IMR-90 (cell line): ENCODE data around the gene PHOSPHO1. TPM values are rescaled to one million over a fixed set of nuclear protein-coding genes. Genes with fewer than 3 reads are reported as not detected.

Experiments
- ATAC-seq: fragments of 200-7000 bp; cut with Tn5 transposase; 2 replicates; pipeline ENCODE4 v1.9.1; 2020; ENCODE audit warnings: low read depth, mild to moderate bottlenecking, moderate library complexity
- BruUV-seq: library from RNA; stranded (reverse); fragments of 400-500 nt; replicated peaks from 2 replicates; lab custom pipeline; 2021; lab: Mats Ljungman, UMichigan
- CTCF ChIA-PET: fragments of 300-600 bp; formaldehyde crosslinking; extraction: SDS; loops from one replicate; lab custom pipeline; 2021; ENCODE audit warnings: antibody characterized with exemption; lab: Yijun Ruan, JAX
- POLR2A ChIA-PET: fragments of 300-600 bp; sonication (Branson Sonifier 250); formaldehyde crosslinking; loops from one replicate; lab custom pipeline; 2022; ENCODE audit warnings: antibody characterized with exemption; ENCODE audit not compliant: unreplicated experiment; lab: Charles Lee
- DNase-seq: peaks from one replicate; pipeline ENCODE4 v3.0.0; 2013
- H2AFZ ChIP-seq: replicated peaks from 2 replicates; pipeline ENCODE3; 2013; ENCODE audit warnings: low read length, mild to moderate bottlenecking; ENCODE audit not compliant: poor library complexity
- H2AK5ac ChIP-seq: 2 replicates; pipeline ENCODE4 v1.6.1; 2013; ENCODE audit warnings: low read depth, low read length, inconsistent platforms
- H2AK9ac ChIP-seq: replicated peaks from 2 replicates; pipeline ENCODE3; 2013; ENCODE audit warnings: mild to moderate bottlenecking, low read depth, low read length, moderate library complexity; ENCODE audit not compliant: poor library complexity
- H2BK120ac ChIP-seq: 2 replicates; pipeline ENCODE4 v1.6.1; 2013; ENCODE audit warnings: low read depth, low read length, inconsistent platforms
- H2BK15ac ChIP-seq: 3 replicates; pipeline ENCODE4 v1.6.1; 2013; ENCODE audit warnings: low read depth, low read length, inconsistent platforms
- H2BK20ac ChIP-seq: 2 replicates; pipeline ENCODE4 v1.6.1; 2013; ENCODE audit warnings: low read depth, mild to moderate bottlenecking, inconsistent platforms, low read length, moderate library complexity
- H2BK5ac ChIP-seq: 2 replicates; pipeline ENCODE4 v1.6.1; 2013; ENCODE audit warnings: mild to moderate bottlenecking, low read depth, low read length, inconsistent platforms; ENCODE audit not compliant: poor library complexity, severe bottlenecking
- H3K14ac ChIP-seq: replicated peaks from 2 replicates; pipeline ENCODE4 v1.6.1; 2013; ENCODE audit warnings: low read depth, low read length, inconsistent platforms
- H3K18ac ChIP-seq: 2 replicates; pipeline ENCODE4 v1.6.1; 2013; ENCODE audit warnings: low read depth, low read length, control low read depth
- H3K23ac ChIP-seq: 2 replicates; pipeline ENCODE4 v1.6.1; 2013; ENCODE audit warnings: low read depth, low read length, inconsistent platforms
- H3K27ac ChIP-seq: 2 replicates; pipeline ENCODE4 v1.5.1; 2013; ENCODE audit warnings: mild to moderate bottlenecking, control low read depth, low read length; ENCODE audit not compliant: insufficient read depth
- H3K27me3 ChIP-seq: 2 replicates; pipeline ENCODE4 v1.6.1; 2013; ENCODE audit warnings: low read length; ENCODE audit not compliant: control insufficient read depth, insufficient read depth
- H3K36me3 ChIP-seq: 2 replicates; pipeline ENCODE4 v1.6.1; 2013; ENCODE audit warnings: low read length, mixed read lengths; ENCODE audit not compliant: control insufficient read depth, insufficient read depth
- H3K4ac ChIP-seq: 2 replicates; pipeline ENCODE4 v1.6.1; 2013; ENCODE audit warnings: low read depth, low read length, inconsistent platforms
- H3K4me1 ChIP-seq: 2 replicates; pipeline ENCODE4 v1.6.1; 2013; ENCODE audit warnings: low read length, mixed read lengths; ENCODE audit not compliant: control insufficient read depth, insufficient read depth
- H3K4me2 ChIP-seq: 2 replicates; pipeline ENCODE4 v1.6.1; 2013; ENCODE audit warnings: low read depth, mild to moderate bottlenecking, control low read depth, low read length, moderate library complexity
- H3K4me3 ChIP-seq: 2 replicates; pipeline ENCODE4 v1.5.1; 2013; ENCODE audit warnings: low read depth, mild to moderate bottlenecking, control low read depth, low read length, moderate library complexity; ENCODE audit not compliant: insufficient read depth
- H3K56ac ChIP-seq: 2 replicates; pipeline ENCODE4 v1.6.1; 2013; ENCODE audit warnings: low read length, inconsistent platforms; ENCODE audit not compliant: insufficient read depth; ENCODE audit errors: extremely low read depth
- H3K79me1 ChIP-seq, 2 experiments: 2 replicates each; pipeline ENCODE4 v1.6.1; 2013; ENCODE audit warnings: low read length in 2 of 2, inconsistent platforms in 1 of 2, low read depth in 1 of 2
- H3K9ac ChIP-seq: 2 replicates; pipeline ENCODE4 v1.6.1; 2013; ENCODE audit warnings: low read depth, low read length, control low read depth
- H3K9me1 ChIP-seq: 2 replicates; pipeline ENCODE4 v1.6.1; 2013; ENCODE audit warnings: low read length, inconsistent platforms; ENCODE audit not compliant: insufficient read depth
- H3K9me3 ChIP-seq: 2 replicates; pipeline ENCODE4 v1.6.1; 2013; ENCODE audit warnings: low read length; ENCODE audit not compliant: control insufficient read depth, insufficient read depth
- H4K20me1 ChIP-seq: 2 replicates; pipeline ENCODE4 v1.6.1; 2013; ENCODE audit warnings: low read length, inconsistent platforms; ENCODE audit not compliant: insufficient read depth
- H4K5ac ChIP-seq: 2 replicates; pipeline ENCODE4 v1.6.1; 2013; ENCODE audit warnings: mild to moderate bottlenecking, low read depth, low read length, control low read depth
- H4K8ac ChIP-seq, 2 experiments: 2 replicates each; pipeline ENCODE4 v1.6.1; 2013; ENCODE audit warnings: low read depth in 2 of 2, low read length in 2 of 2, control low read depth in 1 of 2, inconsistent platforms in 1 of 2
- H4K91ac ChIP-seq: 2 replicates; pipeline ENCODE4 v1.6.1; 2013; ENCODE audit warnings: low read depth, low read length, inconsistent platforms; ENCODE audit not compliant: insufficient read depth
- BHLHE40 ChIP-seq: fragments of 150-350 bp; IDR thresholded peaks from 2 replicates; pipeline ENCODE4 v1.6.1; 2016; ENCODE audit warnings: mild to moderate bottlenecking, low read depth, low read length
- CEBPB ChIP-seq: IDR thresholded peaks from 2 replicates; pipeline ENCODE4 v1.6.1; 2012; ENCODE audit warnings: low read depth, low read length, improper control_type of control experiment
- CHD1 ChIP-seq: IDR thresholded peaks from 2 replicates; pipeline ENCODE4 v1.6.1; 2012; ENCODE audit warnings: low read depth, low read length, improper control_type of control experiment
- FOS ChIP-seq: fragments of 150-350 bp; IDR thresholded peaks from 2 replicates; pipeline ENCODE4 v1.6.1; 2016; ENCODE audit warnings: low read depth, low read length
- MAFK ChIP-seq: IDR thresholded peaks from 2 replicates; pipeline ENCODE4 v1.6.1; 2012; ENCODE audit warnings: low read depth, low read length, improper control_type of control experiment
- MAZ ChIP-seq: IDR thresholded peaks from 2 replicates; pipeline ENCODE4 v1.6.1; 2012; ENCODE audit warnings: low read depth, mild to moderate bottlenecking, low read length, improper control_type of control experiment, moderate library complexity, borderline replicate concordance
- MXI1 ChIP-seq: IDR thresholded peaks from 2 replicates; pipeline ENCODE4 v1.6.1; 2012; ENCODE audit warnings: low read depth, mild to moderate bottlenecking, low read length, moderate library complexity, borderline replicate concordance
- NFE2L2 ChIP-seq: fragments of 150-350 bp; IDR thresholded peaks from 2 replicates; pipeline ENCODE4 v1.6.1; 2016; ENCODE audit warnings: low read depth, mild to moderate bottlenecking, low read length
- POLR2A ChIP-seq: IDR thresholded peaks from 2 replicates; pipeline ENCODE4 v1.6.1; 2012; ENCODE audit warnings: mild to moderate bottlenecking, low read depth, low read length
- RAD21 ChIP-seq: IDR thresholded peaks from 2 replicates; pipeline ENCODE4 v1.6.1; 2012; ENCODE audit warnings: low read length, improper control_type of control experiment
- RCOR1 ChIP-seq: IDR thresholded peaks from 2 replicates; pipeline ENCODE4 v1.6.1; 2012; ENCODE audit warnings: mild to moderate bottlenecking, low read length, improper control_type of control experiment; ENCODE audit not compliant: insufficient replicate concordance
- RFX5 ChIP-seq: IDR thresholded peaks from 2 replicates; pipeline ENCODE4 v1.8.0; 2012; ENCODE audit warnings: low read depth, mild to moderate bottlenecking, low read length, moderate library complexity
- SMC3 ChIP-seq: fragments of 150-350 bp; IDR thresholded peaks from 2 replicates; pipeline ENCODE4 v1.6.1; 2016; ENCODE audit warnings: low read depth, mild to moderate bottlenecking, antibody characterized with exemption, low read length, moderate library complexity
- WGBS, 2 experiments: methylation state at CpG; one replicate each; pipeline versions ENCODE4 v1.1.5 to v1.1.7; 2013; ENCODE audit warnings: missing lambda C conversion rate in 2 of 2; ENCODE audit not compliant: insufficient read length in 1 of 2; ENCODE audit errors: extremely low coverage in 2 of 2; 5-methylcytosine and 5-hydroxymethylcytosine counted together
- dilution Hi-C: fragments of 300-500 bp; cut with HindIII; formaldehyde crosslinking; loops from one replicate; pipeline ENCODE4 v1.14.3; 2018; ENCODE audit warnings: low sequenced_read_pairs; ENCODE audit not compliant: unreplicated experiment
- in situ Hi-C: fragments of 300-500 bp; cut with MboI; formaldehyde crosslinking; loops from 3 replicates; pipeline ENCODE4 v1.14.3; 2019; ENCODE audit warnings: low sequenced_read_pairs, inconsistent platforms, mixed read lengths
- intact Hi-C: fragments of 100-400 bp; cut with micrococcal nuclease; formaldehyde crosslinking; loops from 2 replicates; pipeline ENCODE4 v1.10.0; 2022
- polyA plus RNA-seq, 3 experiments: library from polyadenylated mRNA; depleted of rRNA; stranded (reverse); fragments of >200 nt; gene quantifications; 2 replicates each; pipeline ENCODE4 v1.2.3, GENCODE V29; 2012; ENCODE audit warnings: low replicate concordance in 1 of 3
- total RNA-seq: library from RNA; depleted of rRNA; stranded (reverse); fragments of >200 nt; gene quantifications from 2 replicates; pipeline ENCODE4 v1.2.3, GENCODE V29; 2012
- TF ChIP-seq, protein P1 (sequence below): conservative IDR thresholded peaks from 2 replicates; pipeline ENCODE4 v1.5.1; 2012; ENCODE audit warnings: mild to moderate bottlenecking, low read depth, low read length, improper control_type of control experiment
- TF ChIP-seq, protein P2 (sequence below): fragments of 150-350 bp; IDR thresholded peaks from 2 replicates; pipeline ENCODE4 v1.6.1; 2016; ENCODE audit warnings: low read depth, mild to moderate bottlenecking, low read length, moderate library complexity, borderline replicate concordance
- TF ChIP-seq, protein P3 (sequence below): fragments of 150-350 bp; IDR thresholded peaks from 2 replicates; pipeline ENCODE4 v1.6.1; 2017; ENCODE audit warnings: mild to moderate bottlenecking, antibody characterized with exemption, low read length, low read depth

Gene PHOSPHO1
- total and polyA plus RNA-seq, 2 of the 4 experiments (the other 2 are of a cell fraction) = under 0.01 to 0.48 TPM

DNA sequence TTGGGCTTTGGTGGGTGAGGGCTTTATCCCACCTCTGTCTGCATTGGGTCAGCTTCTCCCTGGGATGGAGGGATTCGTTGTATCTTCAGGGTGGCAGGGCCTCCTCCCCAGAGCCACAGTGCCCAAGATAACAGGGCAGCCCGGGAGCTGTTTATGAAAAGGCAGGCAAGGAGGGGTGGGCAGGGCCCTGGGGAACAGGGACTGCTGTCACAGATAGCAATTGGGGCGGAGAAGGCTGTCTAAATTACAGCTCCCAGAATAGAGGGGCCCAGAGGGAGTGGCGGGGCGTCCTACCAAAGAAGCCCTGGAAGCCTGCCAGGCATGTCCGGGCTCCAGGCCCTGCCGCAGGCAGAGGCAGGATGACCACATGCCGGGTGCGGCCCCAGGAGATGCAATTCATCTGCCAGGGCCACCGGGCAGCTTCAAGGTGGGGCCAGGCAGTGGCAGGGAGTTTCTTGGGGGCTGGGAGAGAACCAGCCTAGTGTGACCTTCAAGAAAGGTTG, 18.8 kb upstream of the PHOSPHO1 start:
- Histone ChIP-seq H4K91ac (no peak overlapping the region), H2AK5ac (no peak overlapping the region), H3K36me3 (no peaks in the 10 kb centered on the region), H2BK120ac (no peak overlapping the region), H2AK9ac (no peak overlapping the region), H3K23ac (no peak overlapping the region), H3K4me3 (no peak overlapping the region), H4K20me1 (no peaks in the 10 kb centered on the region), H2BK5ac (no peak overlapping the region), H2BK20ac (no peak overlapping the region), H3K9me1 (no peaks in the 10 kb centered on the region), H3K4me1 (no peaks in the 10 kb centered on the region), H3K56ac (no peak overlapping the region), H3K14ac (no peak overlapping the region), H3K27me3 (peaks cover 17% of the 10 kb centered on the region), H4K8ac (no peak overlapping the region), H3K4me2 (no peak overlapping the region), H2BK15ac (no peak overlapping the region), H3K9me3 (no peaks in the 10 kb centered on the region), H3K79me1 (no peaks in the 10 kb centered on the region), H2AFZ (peak overlapping the region; percentile 37), H3K18ac (no peak overlapping the region), H3K9ac (no peak overlapping the region), H3K27ac (no peak overlapping the region), H3K4ac (no peak overlapping the region), H4K5ac (no peak overlapping the region)
- CTCF ChIA-PET = no interaction called here
- in situ Hi-C loops = no loop called here
- 11% methylated on average over 5 of the region's 10 CpGs; no CpG with 5 or more reads in 1 of the 2 experiments for WGBS, 2 experiments
- no TSS peak for BruUV-seq
- POLR2A ChIA-PET = interaction anchor here (0.6 kb wide), 1 partner anchor 69 kb away, joined by 4 read pairs; no protein-coding TSS in a partner anchor
- dilution Hi-C loops = no loop called here
- TF ChIP-seq, protein P1, sequence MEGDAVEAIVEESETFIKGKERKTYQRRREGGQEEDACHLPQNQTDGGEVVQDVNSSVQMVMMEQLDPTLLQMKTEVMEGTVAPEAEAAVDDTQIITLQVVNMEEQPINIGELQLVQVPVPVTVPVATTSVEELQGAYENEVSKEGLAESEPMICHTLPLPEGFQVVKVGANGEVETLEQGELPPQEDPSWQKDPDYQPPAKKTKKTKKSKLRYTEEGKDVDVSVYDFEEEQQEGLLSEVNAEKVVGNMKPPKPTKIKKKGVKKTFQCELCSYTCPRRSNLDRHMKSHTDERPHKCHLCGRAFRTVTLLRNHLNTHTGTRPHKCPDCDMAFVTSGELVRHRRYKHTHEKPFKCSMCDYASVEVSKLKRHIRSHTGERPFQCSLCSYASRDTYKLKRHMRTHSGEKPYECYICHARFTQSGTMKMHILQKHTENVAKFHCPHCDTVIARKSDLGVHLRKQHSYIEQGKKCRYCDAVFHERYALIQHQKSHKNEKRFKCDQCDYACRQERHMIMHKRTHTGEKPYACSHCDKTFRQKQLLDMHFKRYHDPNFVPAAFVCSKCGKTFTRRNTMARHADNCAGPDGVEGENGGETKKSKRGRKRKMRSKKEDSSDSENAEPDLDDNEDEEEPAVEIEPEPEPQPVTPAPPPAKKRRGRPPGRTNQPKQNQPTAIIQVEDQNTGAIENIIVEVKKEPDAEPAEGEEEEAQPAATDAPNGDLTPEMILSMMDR = no peak
- TF ChIP-seq NFE2L2 = no peak
- no peak for TF ChIP-seq POLR2A
- no peak for TF ChIP-seq MXI1
- TF ChIP-seq SMC3 = no peak
- no peak for TF ChIP-seq CHD1
- TF ChIP-seq, protein P2, sequence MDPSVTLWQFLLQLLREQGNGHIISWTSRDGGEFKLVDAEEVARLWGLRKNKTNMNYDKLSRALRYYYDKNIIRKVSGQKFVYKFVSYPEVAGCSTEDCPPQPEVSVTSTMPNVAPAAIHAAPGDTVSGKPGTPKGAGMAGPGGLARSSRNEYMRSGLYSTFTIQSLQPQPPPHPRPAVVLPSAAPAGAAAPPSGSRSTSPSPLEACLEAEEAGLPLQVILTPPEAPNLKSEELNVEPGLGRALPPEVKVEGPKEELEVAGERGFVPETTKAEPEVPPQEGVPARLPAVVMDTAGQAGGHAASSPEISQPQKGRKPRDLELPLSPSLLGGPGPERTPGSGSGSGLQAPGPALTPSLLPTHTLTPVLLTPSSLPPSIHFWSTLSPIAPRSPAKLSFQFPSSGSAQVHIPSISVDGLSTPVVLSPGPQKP = no peak
- TF ChIP-seq, protein P3, sequence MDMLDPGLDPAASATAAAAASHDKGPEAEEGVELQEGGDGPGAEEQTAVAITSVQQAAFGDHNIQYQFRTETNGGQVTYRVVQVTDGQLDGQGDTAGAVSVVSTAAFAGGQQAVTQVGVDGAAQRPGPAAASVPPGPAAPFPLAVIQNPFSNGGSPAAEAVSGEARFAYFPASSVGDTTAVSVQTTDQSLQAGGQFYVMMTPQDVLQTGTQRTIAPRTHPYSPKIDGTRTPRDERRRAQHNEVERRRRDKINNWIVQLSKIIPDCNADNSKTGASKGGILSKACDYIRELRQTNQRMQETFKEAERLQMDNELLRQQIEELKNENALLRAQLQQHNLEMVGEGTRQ = no peak
- no peak for TF ChIP-seq MAZ
- TF ChIP-seq RFX5 = no peak
- no peak for TF ChIP-seq MAFK
- TF ChIP-seq BHLHE40 = no peak
- TF ChIP-seq RCOR1 = no peak
- no peak for TF ChIP-seq CEBPB
- TF ChIP-seq RAD21 = no peak
- TF ChIP-seq FOS = no peak
- DNase-seq = no peak
- intact Hi-C loops = no loop called here
- peak; percentile 48 for ATAC-seq
